Measurements from ENCODE around the gene FYN. TPM values are rescaled to one million over a fixed set of nuclear protein-coding genes. Genes with fewer than 3 reads are reported as not detected.

FYN gene
- total and polyA plus RNA-seq, 2 of the 8 experiments (the other 6 are each of a cell fraction or from before 2014, with no cell fraction given): 46.8 to 97.2 TPM

GRCh38 chr6:111738156-111738555 lies 135.1 kb downstream of the FYN start:
- Histone ChIP-seq H3K36me3 (ENCODE audit: control insufficient read depth in 2 of 4, insufficient read depth in 4 of 4, low read length in 3 of 4) (peaks cover 0 to 3% (median 2%) of the 10 kb centered on the region in 4 experiments; a peak in 3 of 8 replicates), H3K79me2 (ENCODE audit: control insufficient read depth in 1 of 2, insufficient read depth in 2 of 2, low read length in 2 of 2) (peaks cover 0 to 7% of the 10 kb centered on the region in 2 experiments; a peak in 2 of 4 replicates), H3K9me3 (ENCODE audit: insufficient read depth in 2 of 2, low read depth in 1 of 2, low read length in 1 of 2) (peaks cover 4% of the 10 kb centered on the region in 2 experiments; a peak in 3 of 4 replicates), H3K4me1 (replicated peaks in 1 of 4; ENCODE audit: control insufficient read depth in 3 of 4, insufficient read depth in 4 of 4, low read length in 3 of 4) (no peaks in the 10 kb centered on the region; a peak in 1 of 7 replicates), H3K4ac (replicated peaks; ENCODE audit: insufficient read length, low read depth, low read length) (no peak overlapping the region), H2BK12ac (ENCODE audit: low read depth, low read length) (no peak overlapping the region), H2BK15ac (ENCODE audit: low read length) (no peak overlapping the region), H2BK5ac (ENCODE audit: low read depth, low read length) (no peak overlapping the region), H2AK5ac (ENCODE audit: low read depth, low read length) (no peak overlapping the region), H3K4me2 (ENCODE audit: insufficient read depth in 1 of 2, low read depth in 2 of 2, low read length in 2 of 2) (no peak overlapping the region), H4K8ac (ENCODE audit: extremely low read depth, insufficient read depth, low read length) (no peak overlapping the region), H2BK20ac (ENCODE audit: low read length) (no peak overlapping the region), H3K23ac (ENCODE audit: insufficient read length) (no peak overlapping the region), H4K91ac (replicated peaks; ENCODE audit: insufficient read length, low read length) (no peak overlapping the region), H3K18ac (ENCODE audit: extremely low read depth, low read length) (no peak overlapping the region), H2BK120ac (replicated peaks; ENCODE audit: low read depth, low read length) (no peak overlapping the region), H4K5ac (ENCODE audit: insufficient read length, low read depth, low read length) (no peak overlapping the region), H3K27me3 (replicated peaks in 1 of 4; ENCODE audit: control insufficient read depth in 3 of 4, extremely low read depth in 1 of 4, insufficient read depth in 3 of 4, low read length in 3 of 4) (no peaks in the 10 kb centered on the region), H3K79me1 (ENCODE audit: low read depth, low read length) (peaks cover 4% of the 10 kb centered on the region; the same call in 1 of the 2 replicates), H3K23me2 (ENCODE audit: low read depth, low read length) (no peaks in the 10 kb centered on the region), H3K27ac (ENCODE audit: low read depth, low read length) (no peak overlapping the region), H3K9ac (replicated peaks in 1 of 4; ENCODE audit: extremely low read depth in 1 of 4, low read depth in 3 of 4, low read length in 3 of 4) (no peak overlapping the region), H4K20me1 (replicated peaks in 1 of 2; ENCODE audit: control insufficient read depth in 1 of 2, insufficient read depth in 2 of 2, low read length in 2 of 2) (no peaks in the 10 kb centered on the region), H3K56ac (replicated peaks; ENCODE audit: insufficient read length, low read depth, low read length) (no peak overlapping the region), H2AFZ (ENCODE audit: low read length) (no peak overlapping the region), H3K14ac (ENCODE audit: insufficient read length) (no peak overlapping the region), H3K4me3 (ENCODE audit: extremely low read depth in 1 of 4, insufficient read depth in 2 of 4, low read depth in 3 of 4, low read length in 4 of 4) (no peak overlapping the region)
- no peak for DNase-seq (ENCODE audit: low read depth in 1 of 2, low spot score in 2 of 2)
- 93% methylated on average over 3 of the region's 3 CpGs; no CpG with 5 or more reads in 1 of the 2 experiments for WGBS, 2 experiments (ENCODE audit: extremely low coverage in 1 of 2, insufficient coverage in 1 of 2, insufficient read length in 1 of 2, insufficient replicate concordance in 2 of 2, low coverage in 1 of 2, low lambda C conversion rate in 2 of 2, missing lambda C conversion rate in 1 of 2)
- no peak for TF ChIP-seq TAF1 (IDR thresholded peaks at IDR 0.05; ENCODE audit: low read depth, low read length)
- no peak for TF ChIP-seq HDAC6 (IDR thresholded peaks at IDR 0.05; ENCODE audit: low read depth, low read length)
- no peak for TF ChIP-seq CTBP2 (IDR thresholded peaks at IDR 0.05; ENCODE audit: borderline replicate concordance, insufficient read depth, insufficient read length, low read length)
- TF ChIP-seq YY1 (IDR thresholded peaks at IDR 0.05; ENCODE audit: low read depth, low read length): no peak
- POLR2A ChIA-PET (ENCODE audit: partially characterized antibody): no interaction called here
- FAIRE-seq: no peak
- CTCF ChIA-PET (ENCODE audit: partially characterized antibody): interaction anchor here (6.1 to 7.1 kb wide), 2 partner anchors 11 to 15 kb away, joined by 22 to 33 read pairs; no protein-coding TSS in a partner anchor
